ENCODE data around the gene FIBCD1. TPM values are rescaled to one million over a fixed set of nuclear protein-coding genes. Genes with fewer than 3 reads are reported as not detected.
A peak's percentile ranks its signal among the peaks of the same experiment; 100 is the strongest.

Gene FIBCD1
- total RNA-seq, 1 experiment from 2014 or later = 7.1 TPM

DNA sequence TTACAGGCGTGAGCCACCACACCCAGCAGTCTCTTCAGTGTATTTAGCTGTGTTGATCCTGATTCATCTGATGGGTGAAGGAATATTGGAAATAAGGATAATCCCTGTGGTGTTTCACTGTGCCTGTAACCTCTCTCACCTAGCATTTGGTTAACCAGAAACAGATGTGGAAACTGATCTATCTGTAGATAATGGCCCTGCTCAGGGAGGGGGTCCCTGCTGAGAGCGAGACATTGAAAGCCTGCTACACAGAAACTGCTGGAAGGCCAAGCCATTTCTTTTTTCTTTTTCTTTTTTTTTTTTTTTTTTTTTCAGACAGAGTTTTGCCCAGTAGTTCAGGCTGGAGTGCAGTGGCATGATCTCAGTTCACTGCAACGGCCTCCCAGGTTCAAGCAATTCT lies 70.8 kb downstream of the FIBCD1 start:
- no peak overlapping the region for H3K18ac ChIP-seq (ENCODE audit: insufficient read length, low read depth, low read length)
- H2BK20ac ChIP-seq (ENCODE audit: low read depth, low read length, poor library complexity, severe bottlenecking) = no peak overlapping the region
- H2AFZ ChIP-seq (ENCODE audit: low read length) = no peak overlapping the region
- no peaks in the 10 kb centered on the region for H3K9me3 Mint-ChIP-seq
- no peaks in the 10 kb centered on the region for H3K79me2 ChIP-seq (ENCODE audit: insufficient read depth, low read length)
- no peak overlapping the region for H3K27ac ChIP-seq (ENCODE audit: insufficient read length, low read depth, low read length)
- no peak overlapping the region for H2BK12ac ChIP-seq (ENCODE audit: insufficient read length, low read depth, low read length)
- H2BK120ac ChIP-seq (ENCODE audit: low read depth, low read length, poor library complexity, severe bottlenecking) = no peak overlapping the region
- H2BK15ac ChIP-seq (ENCODE audit: low read depth, low read length) = no peak overlapping the region
- DNase-seq = no peak
- no peak overlapping the region for H3K56ac ChIP-seq (ENCODE audit: insufficient read length, low read depth, low read length)
- peak overlapping the region in 1 of 3 experiments; percentile 64; a peak in 1 of 7 replicates for H3K27ac Mint-ChIP-seq
- no peak overlapping the region for H3K4ac ChIP-seq (ENCODE audit: low read depth, low read length)
- no peak overlapping the region for H4K5ac ChIP-seq (ENCODE audit: insufficient read length, low read depth, low read length)
- no CpG with 5 or more reads among the region's 3 CpGs for WGBS (ENCODE audit: extremely low coverage, insufficient read length, low lambda C conversion rate)
- no peak overlapping the region for H4K8ac ChIP-seq (replicated peaks; ENCODE audit: insufficient read length, low read depth, low read length)
- no peak overlapping the region for H3K9ac ChIP-seq (ENCODE audit: extremely low read depth, insufficient read length, low read length)
- no peak overlapping the region for H3K23ac ChIP-seq (ENCODE audit: insufficient read length, low read depth, low read length)
- no peaks in the 10 kb centered on the region for H3K27me3 Mint-ChIP-seq (ENCODE audit: low read depth)
- H3K14ac ChIP-seq (ENCODE audit: insufficient read depth, low read length) = no peak overlapping the region
- H3K4me2 ChIP-seq (ENCODE audit: insufficient read depth, insufficient read length, low read length) = no peak overlapping the region
- no peak overlapping the region for H2AK5ac ChIP-seq (ENCODE audit: insufficient read length, low read length)
- H3K4me1 ChIP-seq (ENCODE audit: insufficient read depth, low read length) = no peaks in the 10 kb centered on the region
- TF ChIP-seq, protein P1, sequence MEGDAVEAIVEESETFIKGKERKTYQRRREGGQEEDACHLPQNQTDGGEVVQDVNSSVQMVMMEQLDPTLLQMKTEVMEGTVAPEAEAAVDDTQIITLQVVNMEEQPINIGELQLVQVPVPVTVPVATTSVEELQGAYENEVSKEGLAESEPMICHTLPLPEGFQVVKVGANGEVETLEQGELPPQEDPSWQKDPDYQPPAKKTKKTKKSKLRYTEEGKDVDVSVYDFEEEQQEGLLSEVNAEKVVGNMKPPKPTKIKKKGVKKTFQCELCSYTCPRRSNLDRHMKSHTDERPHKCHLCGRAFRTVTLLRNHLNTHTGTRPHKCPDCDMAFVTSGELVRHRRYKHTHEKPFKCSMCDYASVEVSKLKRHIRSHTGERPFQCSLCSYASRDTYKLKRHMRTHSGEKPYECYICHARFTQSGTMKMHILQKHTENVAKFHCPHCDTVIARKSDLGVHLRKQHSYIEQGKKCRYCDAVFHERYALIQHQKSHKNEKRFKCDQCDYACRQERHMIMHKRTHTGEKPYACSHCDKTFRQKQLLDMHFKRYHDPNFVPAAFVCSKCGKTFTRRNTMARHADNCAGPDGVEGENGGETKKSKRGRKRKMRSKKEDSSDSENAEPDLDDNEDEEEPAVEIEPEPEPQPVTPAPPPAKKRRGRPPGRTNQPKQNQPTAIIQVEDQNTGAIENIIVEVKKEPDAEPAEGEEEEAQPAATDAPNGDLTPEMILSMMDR (conservative IDR thresholded peaks at IDR 0.05) = no peak
- no peak overlapping the region for H3K4me3 Mint-ChIP-seq
- H3K4me1 Mint-ChIP-seq = peaks cover 3 to 4% of the 10 kb centered on the region in 2 experiments; a peak in 2 of 4 replicates
- H3K23me2 ChIP-seq (ENCODE audit: insufficient read length, low read depth, low read length, poor library complexity, severe bottlenecking) = no peaks in the 10 kb centered on the region
- no peaks in the 10 kb centered on the region for H3K79me1 ChIP-seq (ENCODE audit: insufficient read depth, low read depth, low read length, poor library complexity, severe bottlenecking)
- no peak overlapping the region for H3T11ph ChIP-seq (ENCODE audit: low read length)
- H2BK5ac ChIP-seq (ENCODE audit: insufficient read length, low read length) = no peak overlapping the region
- H3K9me3 ChIP-seq (ENCODE audit: control insufficient read depth, low read depth, low read length) = no peaks in the 10 kb centered on the region
- no peak overlapping the region for H4K91ac ChIP-seq (ENCODE audit: insufficient read length, low read depth, low read length)
- H3K27me3 ChIP-seq (ENCODE audit: insufficient read depth, low read length) = no peaks in the 10 kb centered on the region
- H4K20me1 ChIP-seq (ENCODE audit: control insufficient read depth, insufficient read depth, insufficient read length) = no peaks in the 10 kb centered on the region
- H3K36me3 Mint-ChIP-seq (ENCODE audit: insufficient read depth in 1 of 3, low read depth in 3 of 3) = peaks cover 30 to 58% (median 51%) of the 10 kb centered on the region in 3 experiments; a peak in 6 of 7 replicates

Measured in H9 (cell line).